Ovary (tissue), 3 donors: ENCODE measurements around the gene FNBP1L.

Experiments used
- CTCF ChIP-seq, 3 donors: fragments of 450-650 bp in 2 of 3; fragments of 200-600 bp in 1 of 3; IDR thresholded peaks; one replicate each; pipeline versions ENCODE4 v1.5.1 to v1.8.0; 2016 to 2022; ENCODE audit warnings: antibody characterized with exemption in 3 of 3, mild to moderate bottlenecking in 1 of 3
- POLR2A ChIP-seq: fragments of 450-650 bp; IDR thresholded peaks from one replicate; pipeline ENCODE4 v1.6.1; 2017; ENCODE audit warnings: antibody characterized with exemption, mild to moderate bottlenecking, moderate library complexity
- donor health status: DM: no; HTN: no; CAD: no.

- no peak for TF ChIP-seq CTCF (IDR thresholded peaks at IDR 0.05)
- TF ChIP-seq POLR2A, result no peak
Measured at GRCh38 chr1:93603601-93604000, 155.7 kb downstream of the FNBP1L start.
